ENCODE measurements around the gene CDK1.

GRCh38 chr10:60767424-60767823 is 10.9 kb upstream of the CDK1 start:
- TF ChIP-seq CTCF (IDR thresholded peaks at IDR 0.05; ENCODE audit: low read depth, low read length) (no peak), EZH2phosphoT487 (IDR thresholded peaks at IDR 0.05; ENCODE audit: low read depth) (no peak)
